ENCODE measurements around the gene VWF. TPM values are rescaled to one million over a fixed set of nuclear protein-coding genes. Genes with fewer than 3 reads are reported as not detected.
A peak's percentile ranks its signal among the peaks of the same experiment; 100 is the strongest.

Gene VWF
- total and polyA plus RNA-seq, 2 of the 13 experiments (the other 11 are each of a cell fraction or from before 2014, with no cell fraction given), result 0.20 to 0.25 TPM

DNA sequence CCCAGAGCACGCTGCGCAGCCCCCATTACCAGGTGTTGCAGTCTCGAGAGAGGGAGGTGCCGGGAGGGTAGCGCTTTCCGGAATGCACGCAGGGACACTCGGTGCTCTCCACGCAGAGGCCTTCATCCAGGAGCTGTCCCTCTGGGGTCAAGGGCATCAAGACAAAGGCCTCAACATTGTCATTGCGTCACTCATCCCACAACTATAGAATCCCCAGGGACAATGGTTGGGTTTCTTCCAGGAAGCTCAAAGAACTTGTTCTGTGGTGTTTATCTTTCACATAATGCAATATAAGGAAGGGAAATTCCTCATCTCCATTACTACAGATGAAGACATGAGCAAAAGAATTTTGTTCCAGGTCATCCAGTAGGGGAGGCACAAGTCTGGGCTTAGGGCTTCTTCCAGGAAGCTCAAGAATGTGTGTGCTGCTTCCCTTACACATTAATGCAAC, 52.1 kb downstream of the VWF start (continued):
- no peak for TF ChIP-seq DNMT3B (CRISPR knock-in tag; conservative IDR thresholded peaks at IDR 0.05)
- TF ChIP-seq HDAC2 (CRISPR knock-in tag; IDR thresholded peaks at IDR 0.05), result no peak
- TF ChIP-seq ZNF644 (CRISPR knock-in tag; IDR thresholded peaks at IDR 0.05; ENCODE audit: low read depth), result peak; percentile 43; the same call in 1 of the 2 replicates
- TF ChIP-seq ZNF737 (CRISPR knock-in tag; IDR thresholded peaks at IDR 0.05; ENCODE audit: borderline replicate concordance), result no peak
- TF ChIP-seq CEBPB (IDR thresholded peaks at IDR 0.05; ENCODE audit: borderline replicate concordance, low read depth, low read length), result peak; percentile 84
- TF ChIP-seq, protein P1, sequence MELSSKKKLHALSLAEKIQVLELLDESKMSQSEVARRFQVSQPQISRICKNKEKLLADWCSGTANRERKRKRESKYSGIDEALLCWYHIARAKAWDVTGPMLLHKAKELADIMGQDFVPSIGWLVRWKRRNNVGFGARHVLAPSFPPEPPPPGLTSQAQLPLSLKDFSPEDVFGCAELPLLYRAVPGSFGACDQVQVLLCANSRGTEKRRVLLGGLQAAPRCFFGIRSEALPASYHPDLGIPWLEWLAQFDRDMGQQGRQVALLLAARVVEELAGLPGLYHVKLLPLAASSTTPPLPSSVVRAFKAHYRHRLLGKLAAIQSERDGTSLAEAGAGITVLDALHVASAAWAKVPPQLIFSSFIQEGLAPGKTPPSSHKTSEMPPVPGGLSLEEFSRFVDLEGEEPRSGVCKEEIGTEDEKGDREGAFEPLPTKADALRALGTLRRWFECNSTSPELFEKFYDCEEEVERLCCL (CRISPR knock-in tag; IDR thresholded peaks at IDR 0.05; ENCODE audit: borderline replicate concordance), result no peak
- TF ChIP-seq ZNF121 (CRISPR knock-in tag; IDR thresholded peaks at IDR 0.05), result no peak
- TF ChIP-seq NR2F6 (IDR thresholded peaks at IDR 0.05), result peak; percentile 77
- TF ChIP-seq NR2F6 (CRISPR knock-in tag; IDR thresholded peaks at IDR 0.05), result peak; percentile 75
- no peak for TF ChIP-seq ZNF142 (CRISPR knock-in tag; IDR thresholded peaks at IDR 0.05)
- TF ChIP-seq ZKSCAN8 (CRISPR knock-in tag; IDR thresholded peaks at IDR 0.05; ENCODE audit: borderline replicate concordance), result no peak
- TF ChIP-seq, protein P2, sequence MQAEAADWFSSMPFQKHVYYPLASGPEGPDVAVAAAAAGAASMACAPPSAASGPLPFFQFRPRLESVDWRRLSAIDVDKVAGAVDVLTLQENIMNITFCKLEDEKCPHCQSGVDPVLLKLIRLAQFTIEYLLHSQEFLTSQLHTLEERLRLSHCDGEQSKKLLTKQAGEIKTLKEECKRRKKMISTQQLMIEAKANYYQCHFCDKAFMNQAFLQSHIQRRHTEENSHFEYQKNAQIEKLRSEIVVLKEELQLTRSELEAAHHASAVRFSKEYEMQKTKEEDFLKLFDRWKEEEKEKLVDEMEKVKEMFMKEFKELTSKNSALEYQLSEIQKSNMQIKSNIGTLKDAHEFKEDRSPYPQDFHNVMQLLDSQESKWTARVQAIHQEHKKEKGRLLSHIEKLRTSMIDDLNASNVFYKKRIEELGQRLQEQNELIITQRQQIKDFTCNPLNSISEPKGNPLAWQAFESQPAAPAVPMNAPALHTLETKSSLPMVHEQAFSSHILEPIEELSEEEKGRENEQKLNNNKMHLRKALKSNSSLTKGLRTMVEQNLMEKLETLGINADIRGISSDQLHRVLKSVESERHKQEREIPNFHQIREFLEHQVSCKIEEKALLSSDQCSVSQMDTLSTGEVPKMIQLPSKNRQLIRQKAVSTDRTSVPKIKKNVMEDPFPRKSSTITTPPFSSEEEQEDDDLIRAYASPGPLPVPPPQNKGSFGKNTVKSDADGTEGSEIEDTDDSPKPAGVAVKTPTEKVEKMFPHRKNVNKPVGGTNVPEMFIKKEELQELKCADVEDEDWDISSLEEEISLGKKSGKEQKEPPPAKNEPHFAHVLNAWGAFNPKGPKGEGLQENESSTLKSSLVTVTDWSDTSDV (CRISPR knock-in tag; IDR thresholded peaks at IDR 0.05), result no peak
- peak; percentile 43; the same call in 1 of the 2 replicates for TF ChIP-seq PATZ1 (CRISPR knock-in tag; IDR thresholded peaks at IDR 0.05)
- no peak for TF ChIP-seq ZBTB1 (CRISPR knock-in tag; IDR thresholded peaks at IDR 0.05; ENCODE audit: borderline replicate concordance)
- TF ChIP-seq, protein P3, sequence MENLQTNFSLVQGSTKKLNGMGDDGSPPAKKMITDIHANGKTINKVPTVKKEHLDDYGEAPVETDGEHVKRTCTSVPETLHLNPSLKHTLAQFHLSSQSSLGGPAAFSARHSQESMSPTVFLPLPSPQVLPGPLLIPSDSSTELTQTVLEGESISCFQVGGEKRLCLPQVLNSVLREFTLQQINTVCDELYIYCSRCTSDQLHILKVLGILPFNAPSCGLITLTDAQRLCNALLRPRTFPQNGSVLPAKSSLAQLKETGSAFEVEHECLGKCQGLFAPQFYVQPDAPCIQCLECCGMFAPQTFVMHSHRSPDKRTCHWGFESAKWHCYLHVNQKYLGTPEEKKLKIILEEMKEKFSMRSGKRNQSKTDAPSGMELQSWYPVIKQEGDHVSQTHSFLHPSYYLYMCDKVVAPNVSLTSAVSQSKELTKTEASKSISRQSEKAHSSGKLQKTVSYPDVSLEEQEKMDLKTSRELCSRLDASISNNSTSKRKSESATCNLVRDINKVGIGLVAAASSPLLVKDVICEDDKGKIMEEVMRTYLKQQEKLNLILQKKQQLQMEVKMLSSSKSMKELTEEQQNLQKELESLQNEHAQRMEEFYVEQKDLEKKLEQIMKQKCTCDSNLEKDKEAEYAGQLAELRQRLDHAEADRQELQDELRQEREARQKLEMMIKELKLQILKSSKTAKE (CRISPR knock-in tag; IDR thresholded peaks at IDR 0.05; ENCODE audit: borderline replicate concordance), result no peak
- TF ChIP-seq ZSCAN22 (CRISPR knock-in tag; IDR thresholded peaks at IDR 0.05), result no peak
- TF ChIP-seq RELA (CRISPR knock-in tag; IDR thresholded peaks at IDR 0.05), result no peak

All from HepG2 (cell line).